ENCODE data around the gene CCDC32. TPM values are rescaled to one million over a fixed set of nuclear protein-coding genes. Genes with fewer than 3 reads are reported as not detected.

The CCDC32 gene
- total and polyA plus RNA-seq, 2 of the 8 experiments (the other 6 are each of a cell fraction or from before 2014, with no cell fraction given), result 8.9 to 12.1 TPM

GRCh38 chr15:40593165-40593564 is 28.3 kb upstream of the CCDC32 start:
- no peak overlapping the region for H2BK5ac ChIP-seq (ENCODE audit: low read depth, low read length)
- no peak for TF ChIP-seq POLR2AphosphoS5 (IDR thresholded peaks at IDR 0.05; ENCODE audit: low read depth, low read length)
- TF ChIP-seq RFX5 (IDR thresholded peaks at IDR 0.05; ENCODE audit: borderline replicate concordance, low read depth, low read length), result no peak
- TF ChIP-seq TAF7 (optimal IDR thresholded peaks at IDR 0.05; ENCODE audit: borderline replicate concordance, low read depth, low read length), result no peak
- no peak for TF ChIP-seq RAD21 (IDR thresholded peaks at IDR 0.05 in 1 of 2, conservative IDR thresholded peaks at IDR 0.05 in 1 of 2; ENCODE audit: low read depth in 2 of 2, low read length in 2 of 2)
- TF ChIP-seq TBP (IDR thresholded peaks at IDR 0.05; ENCODE audit: low read depth, low read length), result no peak
- no peak for TF ChIP-seq E2F6 (IDR thresholded peaks at IDR 0.05)
- no peak for TF ChIP-seq EGR1 (IDR thresholded peaks at IDR 0.05; ENCODE audit: borderline replicate concordance, low read depth, low read length)
- TF ChIP-seq POLR2A (IDR thresholded peaks at IDR 0.05; ENCODE audit: control extremely low read depth in 1 of 2, low read depth in 2 of 2, low read length in 2 of 2), result no peak

More at GRCh38 chr15:40593165-40593564, 28.3 kb upstream of the CCDC32 start:
- H4K8ac ChIP-seq (ENCODE audit: extremely low read depth, insufficient read depth, low read length), result no peak overlapping the region
- no peaks in the 10 kb centered on the region for H3K36me3 ChIP-seq (ENCODE audit: control insufficient read depth in 2 of 4, insufficient read depth in 4 of 4, low read length in 3 of 4)
- no peak overlapping the region for H3K9ac ChIP-seq (replicated peaks in 1 of 4; ENCODE audit: extremely low read depth in 1 of 4, low read depth in 3 of 4, low read length in 3 of 4)
- H2BK20ac ChIP-seq (ENCODE audit: low read length), result no peak overlapping the region
- H2BK15ac ChIP-seq (ENCODE audit: low read length), result no peak overlapping the region
- no peaks in the 10 kb centered on the region for H3K27me3 ChIP-seq (replicated peaks in 1 of 4; ENCODE audit: control insufficient read depth in 3 of 4, extremely low read depth in 1 of 4, insufficient read depth in 3 of 4, low read length in 3 of 4)
- no peak for FAIRE-seq
- no peak overlapping the region for H3K18ac ChIP-seq (ENCODE audit: extremely low read depth, low read length)
- DNase-seq (ENCODE audit: low read depth in 1 of 2, low spot score in 2 of 2), result no peak
- H2BK120ac ChIP-seq (replicated peaks; ENCODE audit: low read depth, low read length), result no peak overlapping the region
- no peak overlapping the region for H3K4ac ChIP-seq (replicated peaks; ENCODE audit: insufficient read length, low read depth, low read length)
- no peak overlapping the region for H2AFZ ChIP-seq (ENCODE audit: low read length)
- no peaks in the 10 kb centered on the region for H3K79me1 ChIP-seq (ENCODE audit: low read depth, low read length)
- 91% methylated on average over 2 of the region's 2 CpGs; no CpG with 5 or more reads in 1 of the 2 experiments for WGBS, 2 experiments (ENCODE audit: extremely low coverage in 1 of 2, insufficient coverage in 1 of 2, insufficient read length in 1 of 2, insufficient replicate concordance in 2 of 2, low coverage in 1 of 2, low lambda C conversion rate in 2 of 2, missing lambda C conversion rate in 1 of 2)
- H4K20me1 ChIP-seq (replicated peaks in 1 of 2; ENCODE audit: control insufficient read depth in 1 of 2, insufficient read depth in 2 of 2, low read length in 2 of 2), result no peaks in the 10 kb centered on the region
- peaks cover 0 to 16% of the 10 kb centered on the region in 2 experiments; a peak in 2 of 4 replicates for H3K79me2 ChIP-seq (ENCODE audit: control insufficient read depth in 1 of 2, insufficient read depth in 2 of 2, low read length in 2 of 2)
- H3K23me2 ChIP-seq (ENCODE audit: low read depth, low read length), result peaks cover 9% of the 10 kb centered on the region; the same call in 1 of the 2 replicates
- ChIA-PET POLR2A (ENCODE audit: partially characterized antibody) (interaction anchor here (1.0 to 1.4 kb wide), 5 partner anchors 8 to 102 kb away, joined by 3 to 6 read pairs (median 3); partner anchors contain the start of gene RAD51), CTCF (ENCODE audit: partially characterized antibody) (interaction anchor here (0.6 kb wide), 2 partner anchors 171 to 188 kb away, joined by 3 to 4 read pairs; no protein-coding TSS in a partner anchor)
- no peak overlapping the region for H3K27ac ChIP-seq (ENCODE audit: low read depth, low read length)
- H4K5ac ChIP-seq (ENCODE audit: insufficient read length, low read depth, low read length), result no peak overlapping the region
- H2BK12ac ChIP-seq (ENCODE audit: low read depth, low read length), result no peak overlapping the region
- H2AK5ac ChIP-seq (ENCODE audit: low read depth, low read length), result no peak overlapping the region
- no peak overlapping the region for H4K91ac ChIP-seq (replicated peaks; ENCODE audit: insufficient read length, low read length)
- no peak overlapping the region for H3K23ac ChIP-seq (ENCODE audit: insufficient read length)
- H3K56ac ChIP-seq (replicated peaks; ENCODE audit: insufficient read length, low read depth, low read length), result no peak overlapping the region
- H3K4me1 ChIP-seq (replicated peaks in 1 of 4; ENCODE audit: control insufficient read depth in 3 of 4, insufficient read depth in 4 of 4, low read length in 3 of 4), result peaks cover 0 to 2% (median 0%) of the 10 kb centered on the region in 4 experiments; a peak in 1 of 7 replicates
- peak overlapping the region in 1 of 4 experiments; percentile 84; a peak in 1 of 8 replicates for H3K4me3 ChIP-seq (ENCODE audit: extremely low read depth in 1 of 4, insufficient read depth in 2 of 4, low read depth in 3 of 4, low read length in 4 of 4)
- H3K9me3 ChIP-seq (ENCODE audit: insufficient read depth in 2 of 2, low read depth in 1 of 2, low read length in 1 of 2), result no peaks in the 10 kb centered on the region
- H3K4me2 ChIP-seq (ENCODE audit: insufficient read depth in 1 of 2, low read depth in 2 of 2, low read length in 2 of 2), result no peak overlapping the region
- no peak overlapping the region for H3K14ac ChIP-seq (ENCODE audit: insufficient read length)
